Esophagus (tissue), 2 donors: ENCODE results near the gene TEX101. TPM values are rescaled to one million over a fixed set of nuclear protein-coding genes. Genes with fewer than 3 reads are reported as not detected.

ENCODE experiments used
- H3K27ac ChIP-seq, 2 donors: one replicate each; pipeline ENCODE4 v1.5.1; 2013; ENCODE audit warnings: low read depth in 2 of 2, mild to moderate bottlenecking in 2 of 2, inconsistent platforms in 1 of 2, low read length in 1 of 2, moderate library complexity in 1 of 2
- H3K27me3 ChIP-seq, 2 donors: one replicate each; pipeline ENCODE4 v1.6.1; 2013; ENCODE audit warnings: low read length in 2 of 2, control low read depth in 1 of 2, mild to moderate bottlenecking in 1 of 2; ENCODE audit not compliant: insufficient read depth in 2 of 2, control insufficient read depth in 1 of 2
- H3K36me3 ChIP-seq, 2 donors: one replicate each; pipeline ENCODE4 v1.6.1; 2013; ENCODE audit warnings: low read length in 1 of 2; ENCODE audit not compliant: control insufficient read depth in 2 of 2, insufficient read depth in 2 of 2
- H3K4me1 ChIP-seq, 2 donors: one replicate each; pipeline ENCODE4 v1.6.1; 2013; ENCODE audit warnings: low read length in 1 of 2; ENCODE audit not compliant: control insufficient read depth in 2 of 2, insufficient read depth in 2 of 2
- H3K4me3 ChIP-seq, 2 donors: one replicate each; pipeline ENCODE4 v1.5.1; 2013; ENCODE audit warnings: low read length in 2 of 2, mild to moderate bottlenecking in 2 of 2, low read depth in 1 of 2, moderate library complexity in 1 of 2
- H3K9me3 ChIP-seq, 2 donors: one replicate each; pipeline ENCODE4 v1.6.1; 2013; ENCODE audit warnings: mild to moderate bottlenecking in 2 of 2, low read depth in 1 of 2, low read length in 1 of 2, moderate library complexity in 1 of 2; ENCODE audit not compliant: control insufficient read depth in 2 of 2, insufficient read depth in 1 of 2
- WGBS, 2 donors: extraction: QIAGEN DNeasy Blood & Tissue Kit; methylation state at CpG; one replicate each; pipeline ENCODE4 v1.1.7; 2013; 5-methylcytosine and 5-hydroxymethylcytosine counted together
- polyA plus RNA-seq, 2 donors: library from polyadenylated mRNA; stranded (reverse); fragments of 200-250 nt; gene quantifications; one replicate each; pipeline ENCODE4 v1.2.3, GENCODE V29; 2013
- donor health status: healthy with polysubstance abuse.
- donor health status: Bipolar disorder and iron deficiency.

Gene TEX101
- polyA plus RNA-seq, 2 donors, result 0.96 to 2.4 TPM

DNA sequence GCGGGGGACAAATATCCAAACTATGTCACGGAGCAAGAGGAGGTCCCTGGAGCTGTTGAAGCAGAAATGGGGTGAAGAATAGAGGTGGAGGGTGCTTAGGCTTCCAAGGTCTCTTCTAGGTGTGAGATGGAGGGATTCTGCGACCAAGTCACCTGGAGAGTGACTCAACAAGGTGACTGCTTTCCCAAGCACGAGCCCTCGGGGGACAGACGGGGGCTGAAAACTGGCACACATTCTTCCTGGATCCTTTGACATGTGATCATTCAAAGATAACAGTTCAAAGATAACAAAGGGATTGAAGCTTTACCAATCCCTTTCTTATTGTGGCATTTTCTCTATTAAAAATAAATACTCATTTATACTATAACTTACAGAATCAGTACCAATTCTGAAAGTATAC, 2.2 kb upstream of the TEX101 start:
- no peaks in the 10 kb centered on the region for H3K4me1 ChIP-seq
- whole genome bisulfite sequencing, 2 donors, result 70 to 77% methylated on average over 6 of the region's 6 CpGs
- H3K36me3 ChIP-seq, result no peaks in the 10 kb centered on the region
- H3K9me3 ChIP-seq, result peaks cover 0 to 3% of the 10 kb centered on the region in 2 donors
- no peak overlapping the region for H3K4me3 ChIP-seq
- no peaks in the 10 kb centered on the region for H3K27me3 ChIP-seq
- no peak overlapping the region for H3K27ac ChIP-seq

DNA sequence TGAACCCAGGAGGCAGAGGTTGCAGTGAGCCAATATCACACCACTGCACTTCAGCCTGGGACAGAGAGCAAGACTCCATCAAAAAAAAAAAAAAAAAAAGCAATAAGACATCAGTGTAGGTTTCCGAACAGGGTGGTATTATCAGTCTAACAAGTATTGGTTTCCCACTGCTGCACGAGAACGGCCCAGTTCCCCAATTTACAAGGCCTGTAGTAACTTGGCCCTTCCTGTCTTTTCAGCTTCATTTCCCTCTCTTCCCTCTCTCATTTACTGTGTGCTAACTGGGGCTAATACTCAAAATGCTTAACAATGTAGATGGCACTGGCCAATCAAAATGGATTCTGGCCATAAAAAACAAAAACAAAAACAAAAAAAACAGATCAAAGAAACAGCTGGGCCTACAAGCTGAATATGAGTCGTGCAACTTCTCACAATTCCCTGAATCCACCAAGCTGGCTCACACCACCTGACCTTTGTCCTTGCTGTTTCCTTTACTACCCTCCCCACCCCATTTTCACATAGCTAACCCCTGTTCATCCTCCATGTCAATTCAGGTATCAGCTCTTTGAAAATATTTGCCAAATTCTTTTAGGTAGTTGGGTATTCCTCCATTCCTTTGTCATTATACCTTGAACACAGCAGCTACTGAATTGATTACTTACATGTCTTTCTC, 2.4 kb downstream of the TEX101 start:
- Histone ChIP-seq H3K27ac (no peak overlapping the region), H3K4me3 (no peak overlapping the region), H3K27me3 (no peaks in the 10 kb centered on the region), H3K36me3 (no peaks in the 10 kb centered on the region), H3K9me3 (no peaks in the 10 kb centered on the region), H3K4me1 (no peaks in the 10 kb centered on the region)
- 78 to 80% methylated on average over 4 of the region's 4 CpGs for WGBS, 2 donors

DNA sequence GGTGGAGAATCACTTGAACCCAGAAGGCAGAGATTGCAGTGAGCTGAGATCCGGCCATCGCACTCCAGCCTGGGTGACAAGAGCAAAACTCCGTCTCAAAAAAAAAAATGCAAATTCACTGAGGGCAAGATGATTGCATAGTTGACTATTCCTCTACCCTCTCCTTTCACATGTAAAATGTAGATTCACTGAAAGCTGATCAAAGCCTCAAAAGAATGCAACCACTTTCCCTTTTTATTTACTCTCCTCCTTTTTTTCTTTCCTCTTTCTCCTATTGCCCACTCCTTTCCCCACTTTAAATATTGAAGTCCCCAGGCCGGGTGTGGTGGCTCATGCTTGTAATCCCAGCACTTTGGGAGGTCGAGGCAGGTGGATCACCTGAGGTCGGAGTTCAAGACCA, 6.3 kb downstream of the TEX101 start:
- 85 to 86% methylated on average over 6 of the region's 6 CpGs for WGBS, 2 donors
- no peaks in the 10 kb centered on the region for H3K9me3 ChIP-seq
- no peaks in the 10 kb centered on the region for H3K27me3 ChIP-seq
- no peaks in the 10 kb centered on the region for H3K4me1 ChIP-seq
- no peak overlapping the region for H3K4me3 ChIP-seq
- no peak overlapping the region for H3K27ac ChIP-seq
- H3K36me3 ChIP-seq, result no peaks in the 10 kb centered on the region

DNA sequence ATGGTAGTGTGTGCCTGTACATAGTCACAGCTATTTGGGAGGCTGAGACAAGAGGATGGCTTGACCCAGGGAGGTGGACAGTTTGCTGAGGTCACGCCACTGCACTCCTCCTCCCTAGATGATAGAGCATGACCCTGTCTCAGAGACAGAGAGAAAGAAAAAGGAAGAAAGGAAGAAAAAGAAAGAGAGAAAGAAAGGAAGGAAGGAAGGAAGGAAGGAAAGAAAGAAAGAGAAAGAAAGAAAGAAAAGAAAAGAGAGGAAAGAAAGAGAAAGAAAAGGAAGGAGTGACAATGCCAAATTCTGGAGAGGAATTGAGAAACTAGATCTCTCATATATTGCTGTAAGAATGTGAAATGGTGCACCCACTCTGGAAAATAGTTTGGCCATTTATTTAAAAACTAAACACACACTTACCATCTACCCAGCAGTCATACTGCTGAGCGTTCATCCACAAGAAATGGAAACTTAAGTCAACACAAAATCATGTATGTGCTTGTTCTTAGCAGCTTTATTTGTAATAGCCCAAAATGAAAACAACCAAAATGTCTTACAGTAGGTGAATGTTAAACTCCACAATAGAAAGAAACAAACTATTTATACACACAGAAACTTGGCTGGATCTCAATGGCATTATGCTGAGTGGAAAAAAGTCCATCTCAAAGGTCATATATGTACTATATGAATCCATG, 7.5 kb downstream of the TEX101 start:
- 65 to 73% methylated on average over 2 of the region's 2 CpGs for WGBS, 2 donors
- no peak overlapping the region for H3K27ac ChIP-seq
- no peaks in the 10 kb centered on the region for H3K36me3 ChIP-seq
- no peaks in the 10 kb centered on the region for H3K9me3 ChIP-seq
- no peaks in the 10 kb centered on the region for H3K27me3 ChIP-seq
- no peaks in the 10 kb centered on the region for H3K4me1 ChIP-seq
- H3K4me3 ChIP-seq, result no peak overlapping the region

DNA sequence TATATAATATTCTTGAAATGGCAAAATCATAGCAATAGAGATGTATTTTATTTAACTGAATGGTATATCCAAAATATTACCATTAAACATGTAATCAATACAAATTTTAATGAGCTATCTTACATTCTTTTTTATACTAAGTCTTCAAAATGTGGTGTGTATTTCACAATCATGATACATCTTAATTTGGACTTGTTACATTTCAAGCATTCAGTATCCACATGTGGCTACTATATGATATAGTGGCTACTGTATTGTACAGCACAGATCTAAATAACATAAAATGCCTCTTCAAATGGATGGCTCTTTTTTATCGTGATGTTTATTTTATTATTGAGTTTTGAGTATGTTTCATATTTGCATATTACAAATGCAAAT, 8.0 kb downstream of the TEX101 start:
- Histone ChIP-seq H3K27me3 (no peaks in the 10 kb centered on the region), H3K4me3 (no peak overlapping the region), H3K36me3 (no peaks in the 10 kb centered on the region), H3K4me1 (no peaks in the 10 kb centered on the region), H3K9me3 (no peaks in the 10 kb centered on the region), H3K27ac (no peak overlapping the region)
- 93 to 97% methylated on average over 1 of the region's 1 CpG for WGBS, 2 donors

DNA sequence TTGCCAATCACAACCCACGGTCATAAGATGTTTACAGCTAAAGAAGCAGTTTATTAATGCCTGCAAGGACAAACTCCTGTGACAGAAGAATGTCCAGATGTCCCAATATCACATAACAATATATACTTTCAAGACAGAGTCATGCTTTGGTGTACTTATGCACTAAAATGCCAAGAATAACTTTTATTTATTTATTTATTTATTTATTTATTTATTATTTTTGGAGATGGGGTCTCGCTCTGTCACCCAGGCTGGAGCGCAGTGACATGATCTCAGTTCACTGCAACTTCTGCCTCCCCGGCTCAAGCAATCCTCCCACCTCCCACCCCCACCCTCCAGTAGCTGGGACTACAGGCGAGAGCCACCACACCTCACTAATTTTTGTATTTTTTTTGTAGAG, 9.1 kb downstream of the TEX101 start:
- 87 to 90% methylated on average over 5 of the region's 5 CpGs for WGBS, 2 donors
- H3K27me3 ChIP-seq, result no peaks in the 10 kb centered on the region
- no peaks in the 10 kb centered on the region for H3K4me1 ChIP-seq
- H3K27ac ChIP-seq, result no peak overlapping the region
- H3K9me3 ChIP-seq, result no peaks in the 10 kb centered on the region
- H3K4me3 ChIP-seq, result no peak overlapping the region
- no peaks in the 10 kb centered on the region for H3K36me3 ChIP-seq

DNA sequence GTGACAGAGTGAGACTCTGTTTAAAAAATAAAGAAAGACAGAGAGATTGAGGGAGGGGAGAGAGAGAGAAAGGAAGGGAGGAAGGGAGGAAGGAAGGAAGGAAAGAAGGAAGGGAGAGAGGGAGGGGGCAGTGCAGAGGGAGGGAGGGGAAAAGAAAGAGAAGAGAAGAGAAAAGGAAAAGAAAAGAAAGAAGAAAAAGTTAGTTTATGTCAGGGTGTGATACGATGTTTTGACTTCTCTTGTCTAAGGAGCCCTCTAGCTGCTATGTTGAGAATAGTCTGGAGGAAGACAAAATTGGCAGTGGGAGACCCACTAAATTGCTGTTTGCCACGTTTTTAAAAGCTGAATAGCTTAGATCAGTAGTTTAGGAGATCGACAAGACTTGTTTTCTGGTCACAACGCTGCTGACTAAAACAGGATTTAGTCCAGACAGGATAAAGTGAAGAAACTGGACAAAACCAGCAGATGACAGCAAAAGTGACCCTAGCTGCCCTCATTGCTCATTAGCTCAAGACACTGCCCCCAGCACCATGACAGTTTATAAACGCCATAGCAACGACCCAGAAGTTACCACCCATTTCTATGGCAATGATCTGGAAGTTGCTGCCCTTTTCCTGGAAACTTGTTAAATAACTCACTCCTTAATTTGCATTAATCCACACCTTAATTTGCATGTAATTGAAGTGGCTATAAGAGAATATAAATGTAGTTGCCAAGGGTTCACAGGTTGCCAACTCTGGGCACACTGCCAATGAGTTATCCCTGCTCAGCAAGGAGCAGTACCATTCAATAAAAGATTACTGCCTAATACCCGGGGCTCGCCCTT, 11.1 kb downstream of the TEX101 start:
- Histone ChIP-seq H3K4me3 (no peak overlapping the region), H3K36me3 (no peaks in the 10 kb centered on the region), H3K4me1 (no peaks in the 10 kb centered on the region), H3K27me3 (no peaks in the 10 kb centered on the region), H3K9me3 (no peaks in the 10 kb centered on the region), H3K27ac (peak overlapping the region; percentile 48 to 50)
- WGBS, 2 donors, result 19 to 21% methylated on average over 8 of the region's 8 CpGs

DNA sequence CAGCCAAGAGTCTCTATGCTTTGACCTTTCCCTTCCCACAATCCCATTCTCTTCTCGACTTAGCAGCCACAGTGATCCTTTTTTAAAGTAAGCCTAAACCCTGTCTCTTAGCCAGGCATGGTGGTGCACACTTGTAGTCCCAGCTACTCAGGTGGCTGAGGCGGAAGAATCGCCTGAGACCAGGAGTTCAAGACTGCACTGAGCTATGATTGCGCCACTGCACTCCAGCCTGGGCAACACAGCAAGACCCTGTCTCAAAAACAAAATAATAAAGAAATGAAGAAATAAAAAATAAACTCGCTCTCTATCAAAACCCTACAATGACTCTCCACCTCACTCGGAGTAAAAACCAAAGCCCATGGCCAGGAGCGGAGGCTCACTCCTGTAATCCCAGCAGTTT, 14.7 kb downstream of the TEX101 start:
- Histone ChIP-seq H3K9me3 (no peaks in the 10 kb centered on the region), H3K27ac (no peak overlapping the region)
- WGBS, 2 donors, result 90 to 94% methylated on average over 7 of the region's 7 CpGs

DNA sequence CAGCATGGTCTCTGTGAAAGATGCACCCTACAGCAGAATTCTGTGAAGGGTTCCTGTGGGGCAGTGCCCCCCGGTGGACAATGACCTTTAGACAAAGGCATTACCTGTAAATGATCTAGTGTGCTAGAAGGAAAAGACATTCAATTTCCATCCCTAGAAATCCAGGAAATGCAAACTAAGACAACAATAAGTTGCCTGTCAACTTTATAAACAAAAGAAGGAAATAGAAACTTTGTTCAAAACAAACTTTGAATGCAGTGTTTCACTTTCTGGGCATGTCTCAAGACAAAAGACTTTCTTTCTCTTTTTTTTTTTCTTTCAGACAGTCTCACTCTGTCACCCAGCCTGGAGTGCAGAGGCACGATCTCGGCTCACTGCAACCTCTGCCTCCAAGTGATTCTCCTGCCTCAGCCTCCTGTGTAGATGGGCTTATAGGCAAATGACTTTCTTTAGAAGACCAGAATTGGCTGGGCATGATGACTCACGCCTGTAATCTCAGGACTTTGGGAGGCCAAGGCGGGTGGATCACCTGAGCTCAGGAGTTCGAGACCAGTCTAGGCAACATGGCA, 15.5 kb downstream of the TEX101 start:
- Histone ChIP-seq H3K36me3 (no peaks in the 10 kb centered on the region), H3K27ac (peak overlapping the region in 1 of 2 donors; percentile 33), H3K4me1 (no peaks in the 10 kb centered on the region), H3K4me3 (no peak overlapping the region), H3K9me3 (no peaks in the 10 kb centered on the region), H3K27me3 (no peaks in the 10 kb centered on the region)
- WGBS, 2 donors, result 48 to 49% methylated on average over 6 of the region's 6 CpGs

More for the DNA sequence above, 14.7 kb downstream of the TEX101 start:
- H3K4me1 ChIP-seq, result no peaks in the 10 kb centered on the region
- no peaks in the 10 kb centered on the region for H3K36me3 ChIP-seq
- H3K4me3 ChIP-seq, result no peak overlapping the region
- H3K27me3 ChIP-seq, result no peaks in the 10 kb centered on the region
